Cardiac fibroblast (primary cell): Measurements from ENCODE around the gene FBXW12.
A peak's percentile ranks its signal among the peaks of the same experiment; 100 is the strongest.

Experiments
- DNase-seq, 2 donors: peaks; one replicate each; pipeline versions ENCODE4 v3.0.0 to v3.0.0-alpha.2; 2010; ENCODE audit warnings: low read depth in 2 of 2
- H3K4me3 ChIP-seq, 2 donors: replicated peaks in 1 of 2; 1 replicate in 1 of 2; 2 replicates in 1 of 2; pipeline ENCODE4 v1.5.1; 2011; ENCODE audit warnings: low read depth in 2 of 2, low read length in 2 of 2, mild to moderate bottlenecking in 2 of 2, moderate library complexity in 1 of 2
- CTCF ChIP-seq: IDR thresholded peaks from one replicate; pipeline ENCODE4 v1.5.1; 2011; ENCODE audit warnings: low read depth, mild to moderate bottlenecking, low read length, inconsistent platforms

FBXW12 gene

GRCh38 chr3:48427630-48427962, 55.6 kb downstream of the FBXW12 start:
- no peak for DNase-seq
- TF ChIP-seq CTCF, result no peak
- H3K4me3 ChIP-seq, result no peak overlapping the region

GRCh38 chr3:48428088-48428571, 56.1 kb downstream of the FBXW12 start:
- DNase-seq, result no peak
- peak overlapping the region; percentile 63 to 66 for H3K4me3 ChIP-seq
- no peak for TF ChIP-seq CTCF

GRCh38 chr3:48428572-48429316, 56.7 kb downstream of the FBXW12 start:
- peak in 1 of 2 donors; percentile 28 for DNase-seq
- peak overlapping the region; percentile 63 to 66 for H3K4me3 ChIP-seq
- no peak for TF ChIP-seq CTCF

GRCh38 chr3:48429317-48429959, 57.4 kb downstream of the FBXW12 start:
- DNase-seq, result peak; percentile 19 to 45
- H3K4me3 ChIP-seq, result peak overlapping the region; percentile 63 to 66
- no peak for TF ChIP-seq CTCF

- H3K4me3 ChIP-seq, result peak within 1 kb of the TSS; percentile 63 to 66
- TF ChIP-seq CTCF, result no peak
Measured at GRCh38 chr3:48429960-48430707, 58.1 kb downstream of the FBXW12 start, which contains the start of gene PLXNB1. Gene PLXNB1, minus strand, starts transcription at chr3:48430086. Its CDS starts 5,475 bp downstream, at chr3:48424611.

GRCh38 chr3:48430708-48431101, 58.7 kb downstream of the FBXW12 start:
- no peak for TF ChIP-seq CTCF
- no peak overlapping the region for H3K4me3 ChIP-seq
- DNase-seq, result no peak

More at GRCh38 chr3:48429960-48430707, 58.1 kb downstream of the FBXW12 start, which contains the start of gene PLXNB1:
- DNase-seq, result peak; percentile 45 to 69
